IMR-90 (cell line): ENCODE data around the gene KRTAP10-9. TPM values are rescaled to one million over a fixed set of nuclear protein-coding genes. Genes with fewer than 3 reads are reported as not detected.

Source experiments
- ATAC-seq: fragments of 200-7000 bp; cut with Tn5 transposase; 2 replicates; pipeline ENCODE4 v1.9.1; 2020; ENCODE audit warnings: low read depth, mild to moderate bottlenecking, moderate library complexity
- BruUV-seq: library from RNA; stranded (reverse); fragments of 400-500 nt; replicated peaks from 2 replicates; lab custom pipeline; 2021; lab: Mats Ljungman, UMichigan
- CTCF ChIA-PET: fragments of 300-600 bp; formaldehyde crosslinking; extraction: SDS; loops from one replicate; lab custom pipeline; 2021; ENCODE audit warnings: antibody characterized with exemption; lab: Yijun Ruan, JAX
- POLR2A ChIA-PET: fragments of 300-600 bp; sonication (Branson Sonifier 250); formaldehyde crosslinking; loops from one replicate; lab custom pipeline; 2022; ENCODE audit warnings: antibody characterized with exemption; ENCODE audit not compliant: unreplicated experiment; lab: Charles Lee
- DNase-seq: peaks from one replicate; pipeline ENCODE4 v3.0.0; 2013
- H2AFZ ChIP-seq: replicated peaks from 2 replicates; pipeline ENCODE3; 2013; ENCODE audit warnings: low read length, mild to moderate bottlenecking; ENCODE audit not compliant: poor library complexity
- H2AK5ac ChIP-seq: 2 replicates; pipeline ENCODE4 v1.6.1; 2013; ENCODE audit warnings: low read depth, low read length, inconsistent platforms
- H2AK9ac ChIP-seq: replicated peaks from 2 replicates; pipeline ENCODE3; 2013; ENCODE audit warnings: mild to moderate bottlenecking, low read depth, low read length, moderate library complexity; ENCODE audit not compliant: poor library complexity
- H2BK120ac ChIP-seq: 2 replicates; pipeline ENCODE4 v1.6.1; 2013; ENCODE audit warnings: low read depth, low read length, inconsistent platforms
- H2BK15ac ChIP-seq: 3 replicates; pipeline ENCODE4 v1.6.1; 2013; ENCODE audit warnings: low read depth, low read length, inconsistent platforms
- H2BK20ac ChIP-seq: 2 replicates; pipeline ENCODE4 v1.6.1; 2013; ENCODE audit warnings: low read depth, mild to moderate bottlenecking, inconsistent platforms, low read length, moderate library complexity
- H2BK5ac ChIP-seq: 2 replicates; pipeline ENCODE4 v1.6.1; 2013; ENCODE audit warnings: mild to moderate bottlenecking, low read depth, low read length, inconsistent platforms; ENCODE audit not compliant: poor library complexity, severe bottlenecking
- H3K14ac ChIP-seq: replicated peaks from 2 replicates; pipeline ENCODE4 v1.6.1; 2013; ENCODE audit warnings: low read depth, low read length, inconsistent platforms
- H3K18ac ChIP-seq: 2 replicates; pipeline ENCODE4 v1.6.1; 2013; ENCODE audit warnings: low read depth, low read length, control low read depth
- H3K23ac ChIP-seq: 2 replicates; pipeline ENCODE4 v1.6.1; 2013; ENCODE audit warnings: low read depth, low read length, inconsistent platforms
- H3K27ac ChIP-seq: 2 replicates; pipeline ENCODE4 v1.5.1; 2013; ENCODE audit warnings: mild to moderate bottlenecking, control low read depth, low read length; ENCODE audit not compliant: insufficient read depth
- H3K27me3 ChIP-seq: 2 replicates; pipeline ENCODE4 v1.6.1; 2013; ENCODE audit warnings: low read length; ENCODE audit not compliant: control insufficient read depth, insufficient read depth
- H3K36me3 ChIP-seq: 2 replicates; pipeline ENCODE4 v1.6.1; 2013; ENCODE audit warnings: low read length, mixed read lengths; ENCODE audit not compliant: control insufficient read depth, insufficient read depth
- H3K4ac ChIP-seq: 2 replicates; pipeline ENCODE4 v1.6.1; 2013; ENCODE audit warnings: low read depth, low read length, inconsistent platforms
- H3K4me1 ChIP-seq: 2 replicates; pipeline ENCODE4 v1.6.1; 2013; ENCODE audit warnings: low read length, mixed read lengths; ENCODE audit not compliant: control insufficient read depth, insufficient read depth
- H3K4me2 ChIP-seq: 2 replicates; pipeline ENCODE4 v1.6.1; 2013; ENCODE audit warnings: low read depth, mild to moderate bottlenecking, control low read depth, low read length, moderate library complexity
- H3K4me3 ChIP-seq: 2 replicates; pipeline ENCODE4 v1.5.1; 2013; ENCODE audit warnings: low read depth, mild to moderate bottlenecking, control low read depth, low read length, moderate library complexity; ENCODE audit not compliant: insufficient read depth
- H3K56ac ChIP-seq: 2 replicates; pipeline ENCODE4 v1.6.1; 2013; ENCODE audit warnings: low read length, inconsistent platforms; ENCODE audit not compliant: insufficient read depth; ENCODE audit errors: extremely low read depth
- H3K79me1 ChIP-seq, 2 experiments: 2 replicates each; pipeline ENCODE4 v1.6.1; 2013; ENCODE audit warnings: low read length in 2 of 2, inconsistent platforms in 1 of 2, low read depth in 1 of 2
- H3K9ac ChIP-seq: 2 replicates; pipeline ENCODE4 v1.6.1; 2013; ENCODE audit warnings: low read depth, low read length, control low read depth
- H3K9me1 ChIP-seq: 2 replicates; pipeline ENCODE4 v1.6.1; 2013; ENCODE audit warnings: low read length, inconsistent platforms; ENCODE audit not compliant: insufficient read depth
- H3K9me3 ChIP-seq: 2 replicates; pipeline ENCODE4 v1.6.1; 2013; ENCODE audit warnings: low read length; ENCODE audit not compliant: control insufficient read depth, insufficient read depth
- H4K20me1 ChIP-seq: 2 replicates; pipeline ENCODE4 v1.6.1; 2013; ENCODE audit warnings: low read length, inconsistent platforms; ENCODE audit not compliant: insufficient read depth
- H4K5ac ChIP-seq: 2 replicates; pipeline ENCODE4 v1.6.1; 2013; ENCODE audit warnings: mild to moderate bottlenecking, low read depth, low read length, control low read depth
- H4K8ac ChIP-seq, 2 experiments: 2 replicates each; pipeline ENCODE4 v1.6.1; 2013; ENCODE audit warnings: low read depth in 2 of 2, low read length in 2 of 2, control low read depth in 1 of 2, inconsistent platforms in 1 of 2
- H4K91ac ChIP-seq: 2 replicates; pipeline ENCODE4 v1.6.1; 2013; ENCODE audit warnings: low read depth, low read length, inconsistent platforms; ENCODE audit not compliant: insufficient read depth
- MAFK ChIP-seq: IDR thresholded peaks from 2 replicates; pipeline ENCODE4 v1.6.1; 2012; ENCODE audit warnings: low read depth, low read length, improper control_type of control experiment
- MAZ ChIP-seq: IDR thresholded peaks from 2 replicates; pipeline ENCODE4 v1.6.1; 2012; ENCODE audit warnings: low read depth, mild to moderate bottlenecking, low read length, improper control_type of control experiment, moderate library complexity, borderline replicate concordance
- MXI1 ChIP-seq: IDR thresholded peaks from 2 replicates; pipeline ENCODE4 v1.6.1; 2012; ENCODE audit warnings: low read depth, mild to moderate bottlenecking, low read length, moderate library complexity, borderline replicate concordance
- POLR2A ChIP-seq: IDR thresholded peaks from 2 replicates; pipeline ENCODE4 v1.6.1; 2012; ENCODE audit warnings: mild to moderate bottlenecking, low read depth, low read length
- SMC3 ChIP-seq: fragments of 150-350 bp; IDR thresholded peaks from 2 replicates; pipeline ENCODE4 v1.6.1; 2016; ENCODE audit warnings: low read depth, mild to moderate bottlenecking, antibody characterized with exemption, low read length, moderate library complexity
- WGBS, 2 experiments: methylation state at CpG; one replicate each; pipeline versions ENCODE4 v1.1.5 to v1.1.7; 2013; ENCODE audit warnings: missing lambda C conversion rate in 2 of 2; ENCODE audit not compliant: insufficient read length in 1 of 2; ENCODE audit errors: extremely low coverage in 2 of 2; 5-methylcytosine and 5-hydroxymethylcytosine counted together
- dilution Hi-C: fragments of 300-500 bp; cut with HindIII; formaldehyde crosslinking; loops from one replicate; pipeline ENCODE4 v1.14.3; 2018; ENCODE audit warnings: low sequenced_read_pairs; ENCODE audit not compliant: unreplicated experiment
- in situ Hi-C: fragments of 300-500 bp; cut with MboI; formaldehyde crosslinking; loops from 3 replicates; pipeline ENCODE4 v1.14.3; 2019; ENCODE audit warnings: low sequenced_read_pairs, inconsistent platforms, mixed read lengths
- intact Hi-C: fragments of 100-400 bp; cut with micrococcal nuclease; formaldehyde crosslinking; loops from 2 replicates; pipeline ENCODE4 v1.10.0; 2022
- polyA plus RNA-seq, 3 experiments: library from polyadenylated mRNA; depleted of rRNA; stranded (reverse); fragments of >200 nt; gene quantifications; 2 replicates each; pipeline ENCODE4 v1.2.3, GENCODE V29; 2012; ENCODE audit warnings: low replicate concordance in 1 of 3
- total RNA-seq: library from RNA; depleted of rRNA; stranded (reverse); fragments of >200 nt; gene quantifications from 2 replicates; pipeline ENCODE4 v1.2.3, GENCODE V29; 2012

Gene KRTAP10-9
- total and polyA plus RNA-seq, 2 of the 4 experiments (the other 2 are of a cell fraction): not detected

GRCh38 chr21:44632067-44632466, 5.2 kb downstream of the KRTAP10-9 start:
- Histone ChIP-seq H4K91ac (no peak overlapping the region), H2AK9ac (no peak overlapping the region), H2BK15ac (no peak overlapping the region), H2AFZ (no peak overlapping the region), H3K4ac (no peak overlapping the region), H4K8ac (no peak overlapping the region), H3K4me3 (no peak overlapping the region), H3K23ac (no peak overlapping the region), H3K79me1 (no peaks in the 10 kb centered on the region), H4K20me1 (no peaks in the 10 kb centered on the region), H3K9me3 (0 out of 2 replicates have a peak, but pooled peaks cover 2% of the 10 kb centered on the region), H3K9ac (no peak overlapping the region), H3K36me3 (no peaks in the 10 kb centered on the region), H3K4me1 (no peaks in the 10 kb centered on the region), H2BK120ac (no peak overlapping the region), H3K18ac (no peak overlapping the region), H2BK5ac (no peak overlapping the region), H4K5ac (no peak overlapping the region), H3K27ac (no peak overlapping the region), H3K56ac (no peak overlapping the region), H3K27me3 (no peaks in the 10 kb centered on the region), H3K14ac (no peak overlapping the region), H3K9me1 (no peaks in the 10 kb centered on the region), H3K4me2 (no peak overlapping the region), H2AK5ac (no peak overlapping the region), H2BK20ac (no peak overlapping the region)
- DNase-seq (no peak), ATAC-seq (no peak)
- POLR2A ChIA-PET: no interaction called here
- dilution Hi-C loops (no loop called here), intact Hi-C loops (no loop called here), in situ Hi-C loops (no loop called here)
- TF ChIP-seq MXI1 (no peak), SMC3 (no peak), MAFK (no peak), POLR2A (no peak), MAZ (no peak)
- BruUV-seq: no TSS peak
- CTCF ChIA-PET: no interaction called here
- no CpG with 5 or more reads among the region's 1 CpG for WGBS, 2 experiments
